HCT116 (cell line): ENCODE results near the gene OTUB2. TPM values are rescaled to one million over a fixed set of nuclear protein-coding genes. Genes with fewer than 3 reads are reported as not detected.

Source experiments
- ATAC-seq: fragments of 200-7000 bp; cut with Tn5 transposase; 2 replicates; pipeline ENCODE4 v1.9.1; 2020; ENCODE audit warnings: mild to moderate bottlenecking, moderate library complexity
- BruUV-seq: library from RNA; stranded (reverse); fragments of 400-500 nt; replicated peaks from 2 replicates; lab custom pipeline; 2021; lab: Mats Ljungman, UMichigan
- CTCF ChIA-PET: fragments of 300-600 bp; sonication (Branson Sonifier 250); formaldehyde crosslinking; loops from one replicate; lab custom pipeline; 2021; ENCODE audit warnings: antibody characterized with exemption; lab: Charles Lee
- POLR2A ChIA-PET: fragments of 300-600, 350-600 bp; sonication (Branson Sonifier 250); formaldehyde crosslinking; loops from one replicate; lab custom pipeline; 2021; ENCODE audit warnings: antibody characterized with exemption; lab: Charles Lee
- RAD21 ChIA-PET, 2 experiments: fragments of 300-600 bp; sonication (Branson Sonifier 250); formaldehyde crosslinking; loops; one replicate each; lab custom pipeline; 2023; ENCODE audit warnings: low total read pairs in 2 of 2; ENCODE audit not compliant: uncharacterized antibody in 2 of 2, unreplicated experiment in 2 of 2, low non-redundant PET in 1 of 2; lab: Charles Lee
- DNase-seq: peaks from one replicate; pipeline ENCODE4 v3.0.0-alpha.2; 2010; ENCODE audit warnings: low read depth, low spot score
- H2AFZ ChIP-seq: fragments of 200-600 bp; shearing (Covaris generic), sonication (generic); 2 replicates; pipeline ENCODE4 v1.6.1; 2017; ENCODE audit warnings: low read depth, mixed run types, mixed read lengths, antibody characterized with exemption, low read length; ENCODE audit not compliant: poor library complexity, severe bottlenecking
- H3K27ac ChIP-seq: 2 replicates; pipeline ENCODE4 v1.5.1; 2012; ENCODE audit warnings: low read depth, low read length
- H3K27me3 ChIP-seq: fragments of 200-600 bp; sonication (generic); 2 replicates; pipeline ENCODE4 v1.6.1; 2016; ENCODE audit warnings: mixed run types, low read length, mixed read lengths; ENCODE audit not compliant: insufficient read depth
- H3K36me3 ChIP-seq, 2 experiments: fragments of 200-500 bp in 1 of 2; fragments of 200-600 bp in 1 of 2; sonication (Bioruptor generic) in 1 of 2; sonication (generic) in 1 of 2; 2 replicates each; pipeline versions ENCODE4 v1.5.1 to v1.6.1; 2014 to 2016; ENCODE audit warnings: low read length in 2 of 2, inconsistent platforms in 1 of 2, mixed read lengths in 1 of 2, mixed run types in 1 of 2; ENCODE audit not compliant: insufficient read depth in 2 of 2, control insufficient read depth in 1 of 2
- H3K4me1 ChIP-seq, 2 experiments: fragments of 200-600 bp in 1 of 2; sonication (generic) in 1 of 2; 2 replicates each; pipeline versions ENCODE4 v1.5.1 to v1.6.1; 2012 to 2017; ENCODE audit warnings: low read length in 2 of 2, inconsistent platforms in 1 of 2, mild to moderate bottlenecking in 1 of 2, mixed read lengths in 1 of 2, mixed run types in 1 of 2, moderate library complexity in 1 of 2; ENCODE audit not compliant: insufficient read depth in 2 of 2, control insufficient read depth in 1 of 2
- H3K4me2 ChIP-seq: fragments of 200-600 bp; sonication (generic); 2 replicates; pipeline ENCODE4 v1.6.1; 2017; ENCODE audit warnings: mixed run types, low read length, mixed read lengths
- H3K4me3 ChIP-seq, 2 experiments: fragments of 200-600 bp in 1 of 2; sonication (generic) in 1 of 2; replicated peaks in 1 of 2; 2 replicates each; pipeline ENCODE4 v1.5.1; 2011 to 2016; ENCODE audit warnings: low read length in 2 of 2, control low read depth in 1 of 2, low read depth in 1 of 2, mild to moderate bottlenecking in 1 of 2, mixed read lengths in 1 of 2, mixed run types in 1 of 2
- H3K79me2 ChIP-seq: fragments of 200-600 bp; sonication (generic); 2 replicates; pipeline ENCODE4 v1.6.1; 2017; ENCODE audit warnings: mild to moderate bottlenecking, mixed run types, low read length, moderate library complexity, mixed read lengths; ENCODE audit not compliant: insufficient read depth
- H3K9ac ChIP-seq: fragments of 200-600 bp; sonication (generic); 2 replicates; pipeline ENCODE4 v1.6.1; 2016; ENCODE audit warnings: low read length, mixed read lengths
- H3K9me2 ChIP-seq: fragments of 200-600 bp; sonication (generic), shearing (Covaris generic); 2 replicates; pipeline ENCODE4 v1.6.1; 2017; ENCODE audit warnings: mixed run types, mild to moderate bottlenecking, moderate library complexity; ENCODE audit not compliant: insufficient read depth
- H3K9me3 ChIP-seq, 2 experiments: fragments of 200-500 bp in 1 of 2; fragments of 200-600 bp in 1 of 2; sonication (Bioruptor generic) in 1 of 2; sonication (generic) in 1 of 2; 2 replicates each; pipeline ENCODE4 v1.6.1; 2014 to 2017; ENCODE audit warnings: low read length in 2 of 2, mixed read lengths in 2 of 2, inconsistent platforms in 1 of 2, low read depth in 1 of 2, mild to moderate bottlenecking in 1 of 2, mixed run types in 1 of 2, moderate library complexity in 1 of 2; ENCODE audit not compliant: control insufficient read depth in 1 of 2, insufficient read depth in 1 of 2
- H4K20me1 ChIP-seq: fragments of 200-600 bp; sonication (generic), shearing (Covaris generic); 2 replicates; pipeline ENCODE4 v1.6.1; 2017; ENCODE audit warnings: mixed run types, mild to moderate bottlenecking, moderate library complexity; ENCODE audit not compliant: insufficient read depth
- CBX3 ChIP-seq: IDR thresholded peaks from 2 replicates; pipeline ENCODE4 v1.6.1; 2012; ENCODE audit warnings: low read depth
- CTCF ChIP-seq, 3 experiments: fragments of 200-600 bp in 1 of 3; sonication (generic) in 1 of 3; IDR thresholded peaks in 2 of 3; conservative IDR thresholded peaks in 1 of 3; 2 replicates each; pipeline ENCODE4 v1.5.1; 2012 to 2017; ENCODE audit warnings: low read depth in 2 of 3, low read length in 2 of 3, antibody characterized with exemption in 1 of 3, borderline replicate concordance in 1 of 3, control low read depth in 1 of 3, mild to moderate bottlenecking in 1 of 3, mixed read lengths in 1 of 3, mixed run types in 1 of 3, moderate library complexity in 1 of 3; ENCODE audit not compliant: insufficient read depth in 1 of 3
- EZH2 ChIP-seq: fragments of 200-600 bp; sonication (generic); IDR thresholded peaks from 2 replicates; pipeline ENCODE4 v1.6.1; 2017; ENCODE audit warnings: antibody characterized with exemption, mixed run types
- FOSL1 ChIP-seq: IDR thresholded peaks from 2 replicates; pipeline ENCODE4 v1.6.1; 2012; ENCODE audit warnings: low read depth
- JUND ChIP-seq: IDR thresholded peaks from 2 replicates; pipeline ENCODE4 v1.6.1; 2012
- POLR2A ChIP-seq: IDR thresholded peaks from 2 replicates; pipeline ENCODE4 v1.7.0; 2011; ENCODE audit warnings: borderline replicate concordance; ENCODE audit not compliant: insufficient read depth, insufficient read length; ENCODE audit errors: extremely low read depth
- POLR2AphosphoS5 ChIP-seq: IDR thresholded peaks from 2 replicates; pipeline ENCODE4 v1.6.1; 2011; ENCODE audit warnings: mild to moderate bottlenecking, low read depth, low read length, moderate library complexity
- RAD21 ChIP-seq: IDR thresholded peaks from 2 replicates; pipeline ENCODE4 v1.6.1; 2012; ENCODE audit warnings: low read depth, mild to moderate bottlenecking
- REST ChIP-seq: IDR thresholded peaks from 2 replicates; pipeline ENCODE4 v1.6.1; 2012; ENCODE audit warnings: low read depth
- SP1 ChIP-seq: IDR thresholded peaks from 2 replicates; pipeline ENCODE4 v1.6.1; 2012; ENCODE audit warnings: low read depth
- SRF ChIP-seq: IDR thresholded peaks from 2 replicates; pipeline ENCODE4 v1.6.1; 2012; ENCODE audit warnings: low read depth
- TCF7L2 ChIP-seq: IDR thresholded peaks from 2 replicates; pipeline ENCODE4 v1.7.0; 2011; ENCODE audit warnings: borderline replicate concordance, inconsistent platforms; ENCODE audit not compliant: insufficient read depth, insufficient read length; ENCODE audit errors: extremely low read depth
- YY1 ChIP-seq: IDR thresholded peaks from 2 replicates; pipeline ENCODE4 v1.6.1; 2011; ENCODE audit warnings: low read length, low read depth, moderate library complexity, mild to moderate bottlenecking; ENCODE audit not compliant: insufficient replicate concordance; ENCODE audit errors: extremely low read depth
- intact Hi-C: fragments of 100-400 bp; cut with micrococcal nuclease; formaldehyde crosslinking; loops from 2 replicates; pipeline ENCODE4 v1.10.0; 2022
- total RNA-seq: library from RNA; stranded (reverse); gene quantifications from one replicate; pipeline ENCODE4 v1.2.1, GENCODE V29; 2021; ENCODE audit not compliant: unreplicated experiment
- TF ChIP-seq, protein P1 (sequence below): IDR thresholded peaks from 2 replicates; pipeline ENCODE4 v1.6.1; 2012
- TF ChIP-seq, protein P2 (sequence below): IDR thresholded peaks from 2 replicates; pipeline ENCODE4 v1.6.1; 2012
- TF ChIP-seq, protein P3 (sequence below): IDR thresholded peaks from 2 replicates; pipeline ENCODE4 v1.6.1; 2011; ENCODE audit warnings: mild to moderate bottlenecking, low read length, moderate library complexity; ENCODE audit not compliant: insufficient replicate concordance; ENCODE audit errors: extremely low read depth

Gene OTUB2
- total RNA-seq, 1 experiment from 2014 or later: 6.6 TPM

- no peak for DNase-seq
- H3K27ac ChIP-seq: no peak overlapping the region
- H3K4me2 ChIP-seq: no peak overlapping the region
Measured at GRCh38 chr14:93989939-93990338, 36.2 kb upstream of the OTUB2 start.

More at GRCh38 chr14:93989939-93990338, 36.2 kb upstream of the OTUB2 start:
- CTCF ChIA-PET: interaction anchor here (0.9 kb wide), 1 partner anchor 50 kb away, joined by 3 read pairs; no protein-coding TSS in a partner anchor
- RAD21 ChIA-PET: no interaction called here
- Histone ChIP-seq H3K79me2 (no peaks in the 10 kb centered on the region), H3K9me3 (no peaks in the 10 kb centered on the region), H3K4me3 (no peak overlapping the region), H3K36me3 (no peaks in the 10 kb centered on the region), H4K20me1 (no peaks in the 10 kb centered on the region), H3K9ac (no peak overlapping the region), H2AFZ (no peak overlapping the region), H3K27me3 (no peaks in the 10 kb centered on the region), H3K9me2 (no peaks in the 10 kb centered on the region), H3K4me1 (peaks cover 13 to 24% of the 10 kb centered on the region in 2 experiments; a peak in 3 of 4 replicates)
- no TSS peak for BruUV-seq
- TF ChIP-seq, protein P1, sequence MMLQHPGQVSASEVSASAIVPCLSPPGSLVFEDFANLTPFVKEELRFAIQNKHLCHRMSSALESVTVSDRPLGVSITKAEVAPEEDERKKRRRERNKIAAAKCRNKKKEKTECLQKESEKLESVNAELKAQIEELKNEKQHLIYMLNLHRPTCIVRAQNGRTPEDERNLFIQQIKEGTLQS: no peak
- TF ChIP-seq YY1 (no peak), POLR2A (no peak), POLR2AphosphoS5 (no peak), CBX3 (no peak), REST (no peak), SRF (no peak), TCF7L2 (no peak), EZH2 (no peak), CTCF (IDR thresholded peaks at IDR 0.05 in 2 of 3, conservative IDR thresholded peaks at IDR 0.05 in 1 of 3; ENCODE audit: borderline replicate concordance in 1 of 3, insufficient read depth in 1 of 3, low read depth in 2 of 3, low read length in 2 of 3) (no peak), SP1 (no peak), JUND (no peak), RAD21 (no peak), FOSL1 (no peak)
- TF ChIP-seq, protein P2, sequence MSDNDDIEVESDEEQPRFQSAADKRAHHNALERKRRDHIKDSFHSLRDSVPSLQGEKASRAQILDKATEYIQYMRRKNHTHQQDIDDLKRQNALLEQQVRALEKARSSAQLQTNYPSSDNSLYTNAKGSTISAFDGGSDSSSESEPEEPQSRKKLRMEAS: no peak
- TF ChIP-seq, protein P3, sequence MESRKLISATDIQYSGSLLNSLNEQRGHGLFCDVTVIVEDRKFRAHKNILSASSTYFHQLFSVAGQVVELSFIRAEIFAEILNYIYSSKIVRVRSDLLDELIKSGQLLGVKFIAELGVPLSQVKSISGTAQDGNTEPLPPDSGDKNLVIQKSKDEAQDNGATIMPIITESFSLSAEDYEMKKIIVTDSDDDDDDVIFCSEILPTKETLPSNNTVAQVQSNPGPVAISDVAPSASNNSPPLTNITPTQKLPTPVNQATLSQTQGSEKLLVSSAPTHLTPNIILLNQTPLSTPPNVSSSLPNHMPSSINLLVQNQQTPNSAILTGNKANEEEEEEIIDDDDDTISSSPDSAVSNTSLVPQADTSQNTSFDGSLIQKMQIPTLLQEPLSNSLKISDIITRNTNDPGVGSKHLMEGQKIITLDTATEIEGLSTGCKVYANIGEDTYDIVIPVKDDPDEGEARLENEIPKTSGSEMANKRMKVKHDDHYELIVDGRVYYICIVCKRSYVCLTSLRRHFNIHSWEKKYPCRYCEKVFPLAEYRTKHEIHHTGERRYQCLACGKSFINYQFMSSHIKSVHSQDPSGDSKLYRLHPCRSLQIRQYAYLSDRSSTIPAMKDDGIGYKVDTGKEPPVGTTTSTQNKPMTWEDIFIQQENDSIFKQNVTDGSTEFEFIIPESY: no peak
- ATAC-seq: no peak
- intact Hi-C loops: no loop called here
- POLR2A ChIA-PET: no interaction called here
